Measurements from ENCODE around the gene TERF2IP. TPM values are rescaled to one million over a fixed set of nuclear protein-coding genes. Genes with fewer than 3 reads are reported as not detected.

The TERF2IP gene
- total RNA-seq, 1 experiment from 2014 or later = 45.3 TPM

- H3K9me3 Mint-ChIP-seq (ENCODE audit: low read depth, unreplicated experiment) = no peaks in the 10 kb centered on the region
- H3K27ac Mint-ChIP-seq (ENCODE audit: unreplicated experiment) = peak overlapping the region; percentile 47
- H3K27me3 Mint-ChIP-seq (ENCODE audit: unreplicated experiment) = no peaks in the 10 kb centered on the region
- peaks cover 72% of the 10 kb centered on the region for H3K36me3 Mint-ChIP-seq (ENCODE audit: insufficient read depth, unreplicated experiment)
- intact Hi-C loops (cut with micrococcal nuclease; ENCODE audit: unreplicated experiment) = loop anchor here (5.0 kb wide), 1 partner anchor 163 kb away; the partner anchor contains the start of gene TMEM170A
- DNase-seq = no peak
- H3K4me1 Mint-ChIP-seq (ENCODE audit: low read depth, unreplicated experiment) = peaks cover 16% of the 10 kb centered on the region
- BruUV-seq (replicated peaks) = no TSS peak
- H3K4me3 Mint-ChIP-seq (ENCODE audit: low read depth, unreplicated experiment) = no peak overlapping the region
- TF ChIP-seq, protein P1, sequence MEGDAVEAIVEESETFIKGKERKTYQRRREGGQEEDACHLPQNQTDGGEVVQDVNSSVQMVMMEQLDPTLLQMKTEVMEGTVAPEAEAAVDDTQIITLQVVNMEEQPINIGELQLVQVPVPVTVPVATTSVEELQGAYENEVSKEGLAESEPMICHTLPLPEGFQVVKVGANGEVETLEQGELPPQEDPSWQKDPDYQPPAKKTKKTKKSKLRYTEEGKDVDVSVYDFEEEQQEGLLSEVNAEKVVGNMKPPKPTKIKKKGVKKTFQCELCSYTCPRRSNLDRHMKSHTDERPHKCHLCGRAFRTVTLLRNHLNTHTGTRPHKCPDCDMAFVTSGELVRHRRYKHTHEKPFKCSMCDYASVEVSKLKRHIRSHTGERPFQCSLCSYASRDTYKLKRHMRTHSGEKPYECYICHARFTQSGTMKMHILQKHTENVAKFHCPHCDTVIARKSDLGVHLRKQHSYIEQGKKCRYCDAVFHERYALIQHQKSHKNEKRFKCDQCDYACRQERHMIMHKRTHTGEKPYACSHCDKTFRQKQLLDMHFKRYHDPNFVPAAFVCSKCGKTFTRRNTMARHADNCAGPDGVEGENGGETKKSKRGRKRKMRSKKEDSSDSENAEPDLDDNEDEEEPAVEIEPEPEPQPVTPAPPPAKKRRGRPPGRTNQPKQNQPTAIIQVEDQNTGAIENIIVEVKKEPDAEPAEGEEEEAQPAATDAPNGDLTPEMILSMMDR (IDR thresholded peaks at IDR 0.05; ENCODE audit: unreplicated experiment) = no peak
- CTCF ChIA-PET = no interaction called here
These were observed 22.6 kb upstream of the TERF2IP start for GRCh38 chr16:75624921-75625334.

DNA sequence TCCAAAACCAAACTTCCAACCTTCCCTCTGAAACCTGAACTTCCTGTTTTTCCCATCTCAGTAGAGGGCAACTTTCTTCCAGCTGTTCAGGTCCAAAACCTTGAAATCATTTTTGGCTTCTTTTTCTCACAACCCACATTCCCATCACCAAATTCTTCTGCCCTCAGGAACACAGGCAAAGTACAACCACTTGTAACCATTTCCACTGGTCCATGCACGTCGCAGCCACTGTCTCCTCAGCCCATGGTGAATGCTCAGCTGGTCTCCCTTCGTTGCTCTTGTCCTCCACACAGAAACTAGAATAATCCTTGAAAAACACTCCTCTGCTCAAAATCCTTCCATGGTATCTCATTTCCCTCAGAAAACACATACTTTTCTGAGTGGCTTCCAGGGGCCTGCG lies 20.8 kb upstream of the TERF2IP start:
- Mint-ChIP-seq H3K27me3 (ENCODE audit: unreplicated experiment) (no peaks in the 10 kb centered on the region), H3K4me3 (ENCODE audit: low read depth, unreplicated experiment) (no peak overlapping the region), H3K9me3 (ENCODE audit: low read depth, unreplicated experiment) (no peaks in the 10 kb centered on the region), H3K36me3 (ENCODE audit: insufficient read depth, unreplicated experiment) (peaks cover 69% of the 10 kb centered on the region), H3K4me1 (ENCODE audit: low read depth, unreplicated experiment) (peaks cover 16% of the 10 kb centered on the region), H3K27ac (ENCODE audit: unreplicated experiment) (no peak overlapping the region)
- TF ChIP-seq, protein P1 (IDR thresholded peaks at IDR 0.05; ENCODE audit: unreplicated experiment) = no peak
- no peak for DNase-seq
- intact Hi-C loops (cut with micrococcal nuclease; ENCODE audit: unreplicated experiment) = no loop called here
- no TSS peak for BruUV-seq (replicated peaks)
- CTCF ChIA-PET = no interaction called here

GRCh38 chr16:75627851-75628250 lies 19.7 kb upstream of the TERF2IP start:
- no peaks in the 10 kb centered on the region for H3K9me3 Mint-ChIP-seq (ENCODE audit: low read depth, unreplicated experiment)
- BruUV-seq (replicated peaks) = no TSS peak
- H3K27ac Mint-ChIP-seq (ENCODE audit: unreplicated experiment) = no peak overlapping the region
- H3K27me3 Mint-ChIP-seq (ENCODE audit: unreplicated experiment) = no peaks in the 10 kb centered on the region
- CTCF ChIA-PET = interaction anchor here (0.5 kb wide), 1 partner anchor 10 kb away, joined by 7 read pairs; no protein-coding TSS in a partner anchor
- peaks cover 69% of the 10 kb centered on the region for H3K36me3 Mint-ChIP-seq (ENCODE audit: insufficient read depth, unreplicated experiment)
- H3K4me1 Mint-ChIP-seq (ENCODE audit: low read depth, unreplicated experiment) = peaks cover 16% of the 10 kb centered on the region
- no peak for DNase-seq
- H3K4me3 Mint-ChIP-seq (ENCODE audit: low read depth, unreplicated experiment) = no peak overlapping the region
- TF ChIP-seq, protein P1 (IDR thresholded peaks at IDR 0.05; ENCODE audit: unreplicated experiment) = no peak
- intact Hi-C loops (cut with micrococcal nuclease; ENCODE audit: unreplicated experiment) = no loop called here

DNA sequence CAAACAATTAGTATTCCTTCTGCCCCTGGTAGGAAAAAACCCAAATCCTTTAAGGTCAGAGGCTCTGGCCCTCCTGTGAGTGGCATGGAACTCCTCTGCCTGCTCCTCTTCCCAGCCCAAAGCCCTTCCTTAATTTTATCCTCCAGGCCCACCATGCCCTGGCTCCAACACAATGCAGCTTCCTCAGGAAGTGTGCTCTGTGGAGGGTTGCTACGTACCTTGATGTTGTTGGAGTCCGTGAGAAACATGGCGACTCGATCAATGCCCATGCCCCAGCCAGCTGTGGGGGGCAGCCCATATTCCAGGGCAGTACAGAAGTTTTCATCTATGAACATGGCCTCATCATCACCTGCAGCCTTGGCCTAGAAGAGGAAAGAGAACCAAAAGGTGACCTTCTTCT lies 19.2 kb upstream of the TERF2IP start:
- Mint-ChIP-seq H3K4me1 (ENCODE audit: low read depth, unreplicated experiment) (peaks cover 16% of the 10 kb centered on the region), H3K36me3 (ENCODE audit: insufficient read depth, unreplicated experiment) (peaks cover 64% of the 10 kb centered on the region), H3K9me3 (ENCODE audit: low read depth, unreplicated experiment) (no peaks in the 10 kb centered on the region), H3K27ac (ENCODE audit: unreplicated experiment) (no peak overlapping the region), H3K4me3 (ENCODE audit: low read depth, unreplicated experiment) (no peak overlapping the region), H3K27me3 (ENCODE audit: unreplicated experiment) (no peaks in the 10 kb centered on the region)
- intact Hi-C loops (cut with micrococcal nuclease; ENCODE audit: unreplicated experiment) = no loop called here
- CTCF ChIA-PET = interaction anchor here (0.5 kb wide), 1 partner anchor 11 kb away, joined by 7 read pairs; no protein-coding TSS in a partner anchor
- BruUV-seq (replicated peaks) = no TSS peak
- TF ChIP-seq, protein P1 (IDR thresholded peaks at IDR 0.05; ENCODE audit: unreplicated experiment) = no peak
- no peak for DNase-seq
